ENCODE data around the gene SERAC1. TPM values are rescaled to one million over a fixed set of nuclear protein-coding genes. Genes with fewer than 3 reads are reported as not detected.

Gene SERAC1
- polyA plus RNA-seq, 2 of the 4 experiments (the other 2 are of a cell fraction), result 5.1 to 6.7 TPM

GRCh38 chr6:158131926-158132325 is 36.1 kb downstream of the SERAC1 start:
- 0% methylated on average over 1 of the region's 1 CpG for WGBS (ENCODE audit: missing lambda C conversion rate)
- Histone ChIP-seq H3K9me3 (no peaks in the 10 kb centered on the region), H3K4me3 (no peak overlapping the region), H3K4me1 (no peaks in the 10 kb centered on the region), H3K4me2 (no peak overlapping the region), H3K27ac (no peak overlapping the region)
- CTCF ChIA-PET, result interaction anchor here (1.0 to 1.5 kb wide), 8 partner anchors 12 to 372 kb away, joined by 3 to 4 read pairs (median 3); no protein-coding TSS in a partner anchor
- ATAC-seq, result peak; percentile 83 to 87
- POLR2A ChIA-PET, result no interaction called here
- no peak for TF ChIP-seq CBX2 (IDR thresholded peaks at IDR 0.05; ENCODE audit: borderline replicate concordance, low read depth)
- 0 out of 3 replicates have a peak, but pooled peaks have one; percentile 28 for TF ChIP-seq SMC3 (IDR thresholded peaks at IDR 0.05)
- peak; percentile 56 to 77 for TF ChIP-seq RAD21 (conservative IDR thresholded peaks at IDR 0.05 in 1 of 2, IDR thresholded peaks at IDR 0.05 in 1 of 2)
- TF ChIP-seq HMGXB4 (CRISPR knock-in tag; IDR thresholded peaks at IDR 0.05; ENCODE audit: borderline replicate concordance), result no peak
- no peak for TF ChIP-seq BCL3 (IDR thresholded peaks at IDR 0.05)
- TF ChIP-seq NR3C1 (IDR thresholded peaks at IDR 0.05), result no peak
- TF ChIP-seq FOSL2 (IDR thresholded peaks at IDR 0.05), result no peak
- TF ChIP-seq FOSL2 (CRISPR knock-in tag; IDR thresholded peaks at IDR 0.05), result no peak
- TF ChIP-seq CTCF (IDR thresholded peaks at IDR 0.05), result peak; percentile 42
- no peak for TF ChIP-seq FOXS1 (CRISPR knock-in tag; IDR thresholded peaks at IDR 0.05)
- TF ChIP-seq PBX3 (IDR thresholded peaks at IDR 0.05), result no peak
- no peak for FAIRE-seq
- DNase-seq (ENCODE audit: low read depth in 1 of 2, low spot score in 1 of 2), result peak; percentile 18 to 50

- DNase-seq (ENCODE audit: low read depth in 1 of 2, low spot score in 1 of 2) (no peak), FAIRE-seq (no peak), ATAC-seq (no peak)
- no peaks in the 10 kb centered on the region for H3K9me3 ChIP-seq
- no peak overlapping the region for H3K27ac ChIP-seq
- POLR2A ChIA-PET, result no interaction called here
- H3K4me2 ChIP-seq, result no peak overlapping the region
- H3K4me3 ChIP-seq, result no peak overlapping the region
- peaks cover 6% of the 10 kb centered on the region for H3K4me1 ChIP-seq
- TF ChIP-seq ZC3H11A (IDR thresholded peaks at IDR 0.05) (no peak), NR3C1 (IDR thresholded peaks at IDR 0.05) (no peak), JUNB (IDR thresholded peaks at IDR 0.05) (no peak), SREBF2 (IDR thresholded peaks at IDR 0.05) (no peak), NFE2L2 (conservative IDR thresholded peaks at IDR 0.05; ENCODE audit: low read length) (no peak)
- 97% methylated on average over 2 of the region's 2 CpGs for WGBS (ENCODE audit: missing lambda C conversion rate)
- CTCF ChIA-PET, result no interaction called here
Observed at GRCh38 chr6:158125271-158125670, 42.8 kb downstream of the SERAC1 start.

GRCh38 chr6:158124288-158124687 is 43.8 kb downstream of the SERAC1 start:
- Histone ChIP-seq H3K27ac (no peak overlapping the region), H3K4me2 (no peak overlapping the region), H3K9me3 (no peaks in the 10 kb centered on the region), H3K4me1 (peaks cover 6% of the 10 kb centered on the region), H3K4me3 (no peak overlapping the region)
- ATAC-seq (no peak), DNase-seq (ENCODE audit: low read depth in 1 of 2, low spot score in 1 of 2) (no peak), FAIRE-seq (no peak)
- no peak for TF ChIP-seq JUN (IDR thresholded peaks at IDR 0.05)
- TF ChIP-seq CHD4 (IDR thresholded peaks at IDR 0.05; ENCODE audit: borderline replicate concordance), result no peak
- TF ChIP-seq MAFK (IDR thresholded peaks at IDR 0.05; ENCODE audit: partially characterized antibody), result peak; percentile 43
- 92% methylated on average over 1 of the region's 1 CpG for WGBS (ENCODE audit: missing lambda C conversion rate)
- CTCF ChIA-PET, result interaction anchor here (1.6 kb wide), 1 partner anchor 10 kb away, joined by 7 read pairs; no protein-coding TSS in a partner anchor
- POLR2A ChIA-PET, result no interaction called here

Data from A549 (cell line).